Testis (tissue), 2 donors: ENCODE measurements around the gene ITPR2.

Experiments used
- CTCF ChIP-seq, 3 experiments: fragments of 450-650 bp in 2 of 3; fragments of 200-600 bp in 1 of 3; sonication (generic) in 1 of 3; IDR thresholded peaks; one replicate each; pipeline ENCODE4 v1.5.1; 2016 to 2019; ENCODE audit warnings: antibody characterized with exemption in 3 of 3, mild to moderate bottlenecking in 2 of 3, moderate library complexity in 1 of 3
- POLR2A ChIP-seq: fragments of 450-650 bp; IDR thresholded peaks from one replicate; pipeline ENCODE4 v1.6.1; 2017; ENCODE audit warnings: antibody characterized with exemption, mild to moderate bottlenecking, moderate library complexity

- no peak for TF ChIP-seq CTCF (IDR thresholded peaks at IDR 0.05)
- TF ChIP-seq POLR2A: no peak
Measured at GRCh38 chr12:26833743-26834490, 923 bp upstream of the ITPR2 start.
